ENCODE data around the gene CEBPG.

The CEBPG gene

DNA sequence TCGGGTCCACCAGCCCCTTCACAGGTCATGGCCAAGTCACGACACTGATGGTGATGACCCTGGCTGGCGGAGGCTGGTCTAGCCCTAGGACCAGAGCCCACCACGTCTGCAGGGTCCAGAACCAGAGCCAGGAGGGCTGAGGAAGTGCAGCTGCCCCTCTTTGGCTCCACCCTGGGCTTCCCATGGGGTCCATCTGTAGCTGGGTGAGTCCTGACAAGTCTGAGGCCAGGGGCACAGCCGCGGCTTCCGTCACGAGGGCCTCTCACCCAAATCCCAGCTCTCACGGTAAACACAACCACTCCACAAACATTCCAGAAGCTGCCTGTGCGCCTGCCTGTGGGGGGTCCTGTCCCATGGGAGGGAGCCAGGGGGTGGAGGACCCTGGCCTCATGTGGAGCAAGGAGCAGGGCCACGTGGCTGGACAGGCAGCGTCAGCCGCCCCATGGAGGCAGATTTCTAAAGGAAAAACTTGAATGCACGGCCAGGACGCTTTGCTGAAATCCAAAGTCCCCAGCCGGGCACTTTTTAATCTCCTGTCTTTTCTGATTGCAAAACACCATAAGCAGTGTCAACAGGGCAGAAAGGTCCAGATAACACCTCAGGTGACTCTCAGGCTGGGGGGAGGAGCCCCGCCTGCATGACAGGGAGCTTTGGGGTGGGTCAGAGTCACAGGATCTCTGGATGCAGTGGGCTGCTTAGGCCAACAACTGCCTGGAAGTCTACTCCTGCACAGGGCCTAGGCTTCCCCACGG lies 29.9 kb downstream of the CEBPG start:
- ATAC-seq = no peak
- TF ChIP-seq ZNF8 (CRISPR knock-in tag; IDR thresholded peaks at IDR 0.05) (no peak), ARNTL (CRISPR knock-in tag; IDR thresholded peaks at IDR 0.05; ENCODE audit: borderline replicate concordance, low read depth) (no peak), OSR1 (CRISPR knock-in tag; IDR thresholded peaks at IDR 0.05) (no peak), TSHZ2 (CRISPR knock-in tag; IDR thresholded peaks at IDR 0.05) (no peak), ISL1 (CRISPR knock-in tag; IDR thresholded peaks at IDR 0.05) (no peak), ZC3H10 (CRISPR knock-in tag; IDR thresholded peaks at IDR 0.05) (no peak), GLIS3 (CRISPR knock-in tag; IDR thresholded peaks at IDR 0.05) (no peak), RARB (CRISPR knock-in tag; IDR thresholded peaks at IDR 0.05) (no peak), ZFP30 (CRISPR knock-in tag; IDR thresholded peaks at IDR 0.05) (no peak), TCF4 (CRISPR knock-in tag; IDR thresholded peaks at IDR 0.05; ENCODE audit: borderline replicate concordance) (no peak), ZNF70 (CRISPR knock-in tag; IDR thresholded peaks at IDR 0.05) (no peak), ZFP3 (CRISPR knock-in tag; IDR thresholded peaks at IDR 0.05) (no peak)

DNA sequence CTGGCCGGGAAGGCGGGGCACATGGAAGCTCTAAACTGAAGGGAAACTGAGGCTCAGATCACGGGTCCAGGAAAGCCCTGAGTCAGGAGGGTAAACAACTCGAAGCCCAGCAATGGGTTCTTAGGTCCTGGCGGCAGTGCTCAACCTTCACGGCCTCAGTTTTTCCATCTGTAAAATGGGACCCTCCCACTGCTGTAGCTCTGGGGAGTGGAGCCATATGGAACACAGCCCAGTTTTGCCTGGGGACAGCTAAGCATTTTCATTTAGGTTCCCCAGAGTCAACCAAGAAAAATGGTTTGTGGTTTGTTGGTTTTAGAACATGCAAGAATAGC lies 30.4 kb downstream of the CEBPG start:
- TF ChIP-seq ZC3H10 (CRISPR knock-in tag; IDR thresholded peaks at IDR 0.05) (no peak), ZFP30 (CRISPR knock-in tag; IDR thresholded peaks at IDR 0.05) (no peak), ARNTL (CRISPR knock-in tag; IDR thresholded peaks at IDR 0.05; ENCODE audit: borderline replicate concordance, low read depth) (no peak), OSR1 (CRISPR knock-in tag; IDR thresholded peaks at IDR 0.05) (no peak), ZFP3 (CRISPR knock-in tag; IDR thresholded peaks at IDR 0.05) (no peak), TSHZ2 (CRISPR knock-in tag; IDR thresholded peaks at IDR 0.05) (no peak), TOX (CRISPR knock-in tag; IDR thresholded peaks at IDR 0.05; ENCODE audit: borderline replicate concordance) (no peak), PPARA (CRISPR knock-in tag; IDR thresholded peaks at IDR 0.05; ENCODE audit: borderline replicate concordance) (no peak), ESRRG (CRISPR knock-in tag; IDR thresholded peaks at IDR 0.05) (no peak), ZNF565 (CRISPR knock-in tag; conservative IDR thresholded peaks at IDR 0.05; ENCODE audit: low read depth) (no peak), ZNF8 (CRISPR knock-in tag; IDR thresholded peaks at IDR 0.05) (no peak), PATZ1 (CRISPR knock-in tag; IDR thresholded peaks at IDR 0.05; ENCODE audit: borderline replicate concordance) (no peak), GLIS3 (CRISPR knock-in tag; IDR thresholded peaks at IDR 0.05) (no peak), ZNF70 (CRISPR knock-in tag; IDR thresholded peaks at IDR 0.05) (no peak), TCF4 (CRISPR knock-in tag; IDR thresholded peaks at IDR 0.05; ENCODE audit: borderline replicate concordance) (no peak), ISL1 (CRISPR knock-in tag; IDR thresholded peaks at IDR 0.05) (no peak), BACH2 (CRISPR knock-in tag; IDR thresholded peaks at IDR 0.05; ENCODE audit: borderline replicate concordance) (no peak)
- TF ChIP-seq, protein P1, sequence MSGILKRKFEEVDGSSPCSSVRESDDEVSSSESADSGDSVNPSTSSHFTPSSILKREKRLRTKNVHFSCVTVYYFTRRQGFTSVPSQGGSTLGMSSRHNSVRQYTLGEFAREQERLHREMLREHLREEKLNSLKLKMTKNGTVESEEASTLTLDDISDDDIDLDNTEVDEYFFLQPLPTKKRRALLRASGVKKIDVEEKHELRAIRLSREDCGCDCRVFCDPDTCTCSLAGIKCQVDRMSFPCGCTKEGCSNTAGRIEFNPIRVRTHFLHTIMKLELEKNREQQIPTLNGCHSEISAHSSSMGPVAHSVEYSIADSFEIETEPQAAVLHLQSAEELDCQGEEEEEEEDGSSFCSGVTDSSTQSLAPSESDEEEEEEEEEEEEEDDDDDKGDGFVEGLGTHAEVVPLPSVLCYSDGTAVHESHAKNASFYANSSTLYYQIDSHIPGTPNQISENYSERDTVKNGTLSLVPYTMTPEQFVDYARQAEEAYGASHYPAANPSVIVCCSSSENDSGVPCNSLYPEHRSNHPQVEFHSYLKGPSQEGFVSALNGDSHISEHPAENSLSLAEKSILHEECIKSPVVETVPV (CRISPR knock-in tag; IDR thresholded peaks at IDR 0.05) = no peak
- TF ChIP-seq, protein P2, sequence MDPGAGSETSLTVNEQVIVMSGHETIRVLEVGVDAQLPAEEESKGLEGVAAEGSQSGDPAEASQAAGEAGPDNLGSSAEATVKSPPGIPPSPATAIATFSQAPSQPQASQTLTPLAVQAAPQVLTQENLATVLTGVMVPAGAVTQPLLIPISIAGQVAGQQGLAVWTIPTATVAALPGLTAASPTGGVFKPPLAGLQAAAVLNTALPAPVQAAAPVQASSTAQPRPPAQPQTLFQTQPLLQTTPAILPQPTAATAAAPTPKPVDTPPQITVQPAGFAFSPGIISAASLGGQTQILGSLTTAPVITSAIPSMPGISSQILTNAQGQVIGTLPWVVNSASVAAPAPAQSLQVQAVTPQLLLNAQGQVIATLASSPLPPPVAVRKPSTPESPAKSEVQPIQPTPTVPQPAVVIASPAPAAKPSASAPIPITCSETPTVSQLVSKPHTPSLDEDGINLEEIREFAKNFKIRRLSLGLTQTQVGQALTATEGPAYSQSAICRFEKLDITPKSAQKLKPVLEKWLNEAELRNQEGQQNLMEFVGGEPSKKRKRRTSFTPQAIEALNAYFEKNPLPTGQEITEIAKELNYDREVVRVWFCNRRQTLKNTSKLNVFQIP (CRISPR knock-in tag; IDR thresholded peaks at IDR 0.05; ENCODE audit: borderline replicate concordance, low read depth) = no peak
- TF ChIP-seq, protein P3, sequence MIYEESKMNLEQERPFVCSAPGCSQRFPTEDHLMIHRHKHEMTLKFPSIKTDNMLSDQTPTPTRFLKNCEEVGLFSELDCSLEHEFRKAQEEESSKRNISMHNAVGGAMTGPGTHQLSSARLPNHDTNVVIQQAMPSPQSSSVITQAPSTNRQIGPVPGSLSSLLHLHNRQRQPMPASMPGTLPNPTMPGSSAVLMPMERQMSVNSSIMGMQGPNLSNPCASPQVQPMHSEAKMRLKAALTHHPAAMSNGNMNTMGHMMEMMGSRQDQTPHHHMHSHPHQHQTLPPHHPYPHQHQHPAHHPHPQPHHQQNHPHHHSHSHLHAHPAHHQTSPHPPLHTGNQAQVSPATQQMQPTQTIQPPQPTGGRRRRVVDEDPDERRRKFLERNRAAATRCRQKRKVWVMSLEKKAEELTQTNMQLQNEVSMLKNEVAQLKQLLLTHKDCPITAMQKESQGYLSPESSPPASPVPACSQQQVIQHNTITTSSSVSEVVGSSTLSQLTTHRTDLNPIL (CRISPR knock-in tag; IDR thresholded peaks at IDR 0.05; ENCODE audit: low read depth) = no peak

More for the DNA sequence above, 30.4 kb downstream of the CEBPG start:
- no peak for ATAC-seq

Measured in SK-N-SH treated with all-trans-retinoic acid at 6 μM for 48 hours (cell line).